Stimulated activated naive B cell treated with anti-CD40 and anti-IgM and Interleukin-4, amounts not matched to agents 10 μg/mL and 1 μg/mL and 100 μg/mL, for 72 hours (primary cell): ENCODE data around the gene FAM131A.

ENCODE experiments used
- ATAC-seq, 2 donors: fragments of 150-1000 bp; cut with Tn5 transposase; replicated peaks; 2 replicates each; pipeline ENCODE4 v1.10.0; 2021; ENCODE audit warnings: moderate library complexity in 1 of 2
- DNase-seq: peaks from one replicate; pipeline ENCODE4 v3.0.0; 2021
- H3K27ac Mint-ChIP-seq: one replicate; pipeline ENCODE4 v1.8.0; 2022; ENCODE audit warnings: mild to moderate bottlenecking, mixed read lengths
- H3K27me3 Mint-ChIP-seq, 2 donors: one replicate each; pipeline ENCODE4 v1.8.0; 2022; ENCODE audit warnings: mixed read lengths in 2 of 2
- H3K36me3 Mint-ChIP-seq, 2 donors: one replicate each; pipeline ENCODE4 v1.8.0; 2022; ENCODE audit warnings: mixed read lengths in 2 of 2, mild to moderate bottlenecking in 1 of 2
- H3K4me1 Mint-ChIP-seq, 2 donors: one replicate each; pipeline ENCODE4 v1.8.0; 2022; ENCODE audit warnings: mixed read lengths in 2 of 2, mild to moderate bottlenecking in 1 of 2
- H3K4me3 Mint-ChIP-seq, 2 donors: one replicate each; pipeline ENCODE4 v1.8.0; 2022; ENCODE audit warnings: mild to moderate bottlenecking in 2 of 2, mixed read lengths in 2 of 2, moderate library complexity in 1 of 2
- H3K9me3 Mint-ChIP-seq, 2 donors: one replicate each; pipeline ENCODE4 v1.8.0; 2022; ENCODE audit warnings: mixed read lengths in 2 of 2, mild to moderate bottlenecking in 1 of 2

Gene FAM131A

GRCh38 chr3:184353546-184353941 lies 16.1 kb downstream of the FAM131A start:
- ATAC-seq: no peak
- H3K4me3 Mint-ChIP-seq: no peak overlapping the region
- no peak for DNase-seq
- H3K9me3 Mint-ChIP-seq: no peaks in the 10 kb centered on the region
- peaks cover 23 to 33% of the 10 kb centered on the region in 2 donors for H3K36me3 Mint-ChIP-seq
- no peaks in the 10 kb centered on the region for H3K27me3 Mint-ChIP-seq
- no peak overlapping the region for H3K27ac Mint-ChIP-seq
- no peaks in the 10 kb centered on the region for H3K4me1 Mint-ChIP-seq

GRCh38 chr3:184354121-184354728 lies 16.8 kb downstream of the FAM131A start:
- DNase-seq: no peak
- Mint-ChIP-seq H3K9me3 (no peaks in the 10 kb centered on the region), H3K4me3 (no peak overlapping the region), H3K27me3 (no peaks in the 10 kb centered on the region), H3K4me1 (no peaks in the 10 kb centered on the region), H3K36me3 (peaks cover 22 to 33% of the 10 kb centered on the region in 2 donors), H3K27ac (no peak overlapping the region)
- ATAC-seq: peak; percentile 79 to 84

- peaks cover 22 to 33% of the 10 kb centered on the region in 2 donors for H3K36me3 Mint-ChIP-seq
- H3K4me1 Mint-ChIP-seq: no peaks in the 10 kb centered on the region
- ATAC-seq: peak in 1 of 2 donors; percentile 20
- H3K9me3 Mint-ChIP-seq: no peaks in the 10 kb centered on the region
- H3K4me3 Mint-ChIP-seq: no peak overlapping the region
- peaks cover 0 to under 1% of the 10 kb centered on the region in 2 donors for H3K27me3 Mint-ChIP-seq
- H3K27ac Mint-ChIP-seq: no peak overlapping the region
- no peak for DNase-seq
Observed at GRCh38 chr3:184354754-184355153, 17.4 kb downstream of the FAM131A start.

- Mint-ChIP-seq H3K27me3 (peaks cover 5 to 6% of the 10 kb centered on the region in 2 donors), H3K9me3 (no peaks in the 10 kb centered on the region), H3K4me1 (peaks cover 0 to 5% of the 10 kb centered on the region in 2 donors), H3K4me3 (no peak overlapping the region), H3K36me3 (peaks cover 22 to 33% of the 10 kb centered on the region in 2 donors), H3K27ac (peak overlapping the region; percentile 47)
- DNase-seq (no peak), ATAC-seq (no peak)
Observed at GRCh38 chr3:184355261-184356040, 18.1 kb downstream of the FAM131A start.

GRCh38 chr3:184357248-184358123 lies 20.1 kb downstream of the FAM131A start:
- Mint-ChIP-seq H3K4me3 (no peak overlapping the region), H3K4me1 (peaks cover 5 to 12% of the 10 kb centered on the region in 2 donors), H3K27ac (no peak overlapping the region), H3K36me3 (peaks cover 15 to 19% of the 10 kb centered on the region in 2 donors), H3K9me3 (no peaks in the 10 kb centered on the region), H3K27me3 (peaks cover 5 to 7% of the 10 kb centered on the region in 2 donors)
- DNase-seq: no peak
- no peak for ATAC-seq

- Mint-ChIP-seq H3K9me3 (no peaks in the 10 kb centered on the region), H3K36me3 (peaks cover 13 to 17% of the 10 kb centered on the region in 2 donors), H3K27me3 (peaks cover 5 to 7% of the 10 kb centered on the region in 2 donors), H3K4me1 (peaks cover 7 to 12% of the 10 kb centered on the region in 2 donors), H3K27ac (no peak overlapping the region), H3K4me3 (no peak overlapping the region)
- no peak for DNase-seq
- no peak for ATAC-seq
Observed at GRCh38 chr3:184358124-184358767, 20.8 kb downstream of the FAM131A start.

- Mint-ChIP-seq H3K27me3 (peaks cover 5 to 7% of the 10 kb centered on the region in 2 donors), H3K9me3 (no peaks in the 10 kb centered on the region), H3K4me3 (no peak overlapping the region), H3K27ac (no peak overlapping the region), H3K36me3 (peaks cover 11 to 17% of the 10 kb centered on the region in 2 donors), H3K4me1 (peaks cover 8 to 12% of the 10 kb centered on the region in 2 donors)
- DNase-seq: no peak
- ATAC-seq: no peak
Observed at GRCh38 chr3:184358921-184359350, 21.5 kb downstream of the FAM131A start.

- Mint-ChIP-seq H3K4me1 (peaks cover 9 to 18% of the 10 kb centered on the region in 2 donors), H3K4me3 (no peak overlapping the region), H3K27me3 (peaks cover 5 to 7% of the 10 kb centered on the region in 2 donors)
Observed at GRCh38 chr3:184359610-184360009, 22.2 kb downstream of the FAM131A start.

GRCh38 chr3:184360070-184360928 lies 22.9 kb downstream of the FAM131A start:
- Mint-ChIP-seq H3K4me3 (peak overlapping the region; percentile 84 to 87), H3K27ac (no peak overlapping the region), H3K36me3 (peaks cover 18 to 23% of the 10 kb centered on the region in 2 donors), H3K9me3 (no peaks in the 10 kb centered on the region), H3K27me3 (peaks cover 5 to 7% of the 10 kb centered on the region in 2 donors), H3K4me1 (peaks cover 16 to 25% of the 10 kb centered on the region in 2 donors)
- DNase-seq (no peak), ATAC-seq (no peak)

More at GRCh38 chr3:184359610-184360009, 22.2 kb downstream of the FAM131A start:
- Mint-ChIP-seq H3K27ac (no peak overlapping the region), H3K36me3 (peaks cover 14 to 20% of the 10 kb centered on the region in 2 donors), H3K9me3 (no peaks in the 10 kb centered on the region)
- ATAC-seq: no peak
- no peak for DNase-seq

GRCh38 chr3:184360929-184361531 lies 23.6 kb downstream of the FAM131A start:
- peak in 1 of 2 donors; percentile 0 for ATAC-seq
- Mint-ChIP-seq H3K4me1 (peaks cover 16 to 28% of the 10 kb centered on the region in 2 donors), H3K27ac (peak overlapping the region; percentile 70), H3K4me3 (peak overlapping the region; percentile 84 to 87), H3K27me3 (peaks cover 5 to 7% of the 10 kb centered on the region in 2 donors), H3K9me3 (no peaks in the 10 kb centered on the region), H3K36me3 (peaks cover 20 to 23% of the 10 kb centered on the region in 2 donors)
- no peak for DNase-seq

GRCh38 chr3:184361532-184361931 lies 24.1 kb downstream of the FAM131A start, which contains the start of the genes CLCN2 and POLR2H:
TSS of gene CLCN2 (minus strand) at chr3:184361605. CDS start at chr3:184361479, 126 bp downstream.
TSS of gene POLR2H (plus strand) at chr3:184361710. CDS start at chr3:184363493, 1,783 bp downstream.
- H3K4me3 Mint-ChIP-seq: peak within 1 kb of the TSS; percentile 87 to 96
- peaks cover 16 to 28% of the 10 kb centered on the region in 2 donors for H3K4me1 Mint-ChIP-seq
- no peaks in the 10 kb centered on the region for H3K9me3 Mint-ChIP-seq
- peaks cover 5 to 7% of the 10 kb centered on the region in 2 donors for H3K27me3 Mint-ChIP-seq
- DNase-seq (no peak), ATAC-seq (peak; percentile 26 to 28)
- H3K36me3 Mint-ChIP-seq: peaks cover 21 to 25% of the 10 kb centered on the region in 2 donors
- H3K27ac Mint-ChIP-seq: peak within 1 kb of the TSS; percentile 93

GRCh38 chr3:184361932-184362667 lies 24.7 kb downstream of the FAM131A start:
- H3K27ac Mint-ChIP-seq: peak overlapping the region; percentile 93
- H3K4me3 Mint-ChIP-seq: peak overlapping the region; percentile 87 to 96
- H3K9me3 Mint-ChIP-seq: no peaks in the 10 kb centered on the region
- peaks cover 5 to 7% of the 10 kb centered on the region in 2 donors for H3K27me3 Mint-ChIP-seq
- ATAC-seq (peak; percentile 28 to 41), DNase-seq (peak; percentile 43)
- peaks cover 22 to 27% of the 10 kb centered on the region in 2 donors for H3K36me3 Mint-ChIP-seq
- peaks cover 16 to 33% of the 10 kb centered on the region in 2 donors for H3K4me1 Mint-ChIP-seq
